Epithelial cell of esophagus (primary cell): ENCODE results near the gene CD1E.
"Not testable (repeated sequence)": the region's sequence is repeated elsewhere in the genome, so short reads cannot be mapped to it uniquely, and the experiment has no call there.

Experiments
- DNase-seq: peaks from one replicate; pipeline ENCODE4 v3.0.0; 2010; ENCODE audit warnings: low read depth
- H3K4me3 ChIP-seq: 2 replicates; pipeline ENCODE4 v1.5.1; 2011; ENCODE audit warnings: mild to moderate bottlenecking, low read length, control low read depth
- TF ChIP-seq, protein P1 (sequence below): IDR thresholded peaks from 2 replicates; pipeline ENCODE4 v1.5.1; 2011; ENCODE audit warnings: low read depth, mild to moderate bottlenecking, low read length, control low read depth, inconsistent platforms; ENCODE audit not compliant: insufficient read depth; ENCODE audit errors: missing control alignments

CD1E gene

GRCh38 chr1:158334526-158335212 lies 19.0 kb upstream of the CD1E start:
- H3K4me3 ChIP-seq, result no peak overlapping the region
- TF ChIP-seq, protein P1, sequence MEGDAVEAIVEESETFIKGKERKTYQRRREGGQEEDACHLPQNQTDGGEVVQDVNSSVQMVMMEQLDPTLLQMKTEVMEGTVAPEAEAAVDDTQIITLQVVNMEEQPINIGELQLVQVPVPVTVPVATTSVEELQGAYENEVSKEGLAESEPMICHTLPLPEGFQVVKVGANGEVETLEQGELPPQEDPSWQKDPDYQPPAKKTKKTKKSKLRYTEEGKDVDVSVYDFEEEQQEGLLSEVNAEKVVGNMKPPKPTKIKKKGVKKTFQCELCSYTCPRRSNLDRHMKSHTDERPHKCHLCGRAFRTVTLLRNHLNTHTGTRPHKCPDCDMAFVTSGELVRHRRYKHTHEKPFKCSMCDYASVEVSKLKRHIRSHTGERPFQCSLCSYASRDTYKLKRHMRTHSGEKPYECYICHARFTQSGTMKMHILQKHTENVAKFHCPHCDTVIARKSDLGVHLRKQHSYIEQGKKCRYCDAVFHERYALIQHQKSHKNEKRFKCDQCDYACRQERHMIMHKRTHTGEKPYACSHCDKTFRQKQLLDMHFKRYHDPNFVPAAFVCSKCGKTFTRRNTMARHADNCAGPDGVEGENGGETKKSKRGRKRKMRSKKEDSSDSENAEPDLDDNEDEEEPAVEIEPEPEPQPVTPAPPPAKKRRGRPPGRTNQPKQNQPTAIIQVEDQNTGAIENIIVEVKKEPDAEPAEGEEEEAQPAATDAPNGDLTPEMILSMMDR, result no peak
- no peak for DNase-seq

DNA sequence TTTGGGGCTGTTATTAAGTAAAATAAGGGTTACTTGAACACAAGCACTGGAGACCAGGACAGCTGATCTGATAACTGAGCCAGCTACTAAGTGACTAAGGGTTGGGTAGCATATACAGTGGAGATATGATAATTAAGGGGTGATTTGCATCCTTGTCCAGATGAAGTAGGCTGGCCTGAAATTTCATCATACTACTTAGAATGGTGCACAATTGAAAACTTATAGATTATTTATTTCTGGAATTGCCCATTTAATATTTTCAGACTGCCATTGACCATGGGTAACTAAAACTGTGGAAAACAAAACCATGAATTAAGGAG lies 18.5 kb upstream of the CD1E start:
- no peak overlapping the region for H3K4me3 ChIP-seq
- no peak for DNase-seq
- TF ChIP-seq, protein P1, result no peak

DNA sequence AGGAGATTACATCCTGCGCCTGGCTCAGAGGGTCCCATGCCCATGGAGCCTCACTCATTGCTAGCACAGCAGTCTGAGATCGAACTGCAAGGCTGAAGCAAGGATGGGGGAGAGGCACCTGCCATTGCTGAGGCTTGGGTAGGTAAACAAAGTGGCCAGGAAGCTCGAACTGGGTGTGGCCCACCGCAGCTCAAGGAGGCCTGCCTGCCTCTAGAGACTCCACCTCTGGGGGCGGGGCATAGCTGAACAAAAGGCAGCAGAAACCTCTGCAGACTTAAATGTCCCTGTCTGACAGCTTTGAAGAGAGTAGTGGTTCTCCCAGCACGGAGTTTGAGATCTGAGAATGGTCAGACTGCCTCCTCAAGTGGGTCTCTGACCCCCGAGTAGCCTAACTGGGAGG lies 17.3 kb upstream of the CD1E start:
- H3K4me3 ChIP-seq, DNase-seq: not testable (repeated sequence)

GRCh38 chr1:158348946-158349345 lies 4.7 kb upstream of the CD1E start:
- H3K4me3 ChIP-seq, DNase-seq: not testable (repeated sequence)

DNA sequence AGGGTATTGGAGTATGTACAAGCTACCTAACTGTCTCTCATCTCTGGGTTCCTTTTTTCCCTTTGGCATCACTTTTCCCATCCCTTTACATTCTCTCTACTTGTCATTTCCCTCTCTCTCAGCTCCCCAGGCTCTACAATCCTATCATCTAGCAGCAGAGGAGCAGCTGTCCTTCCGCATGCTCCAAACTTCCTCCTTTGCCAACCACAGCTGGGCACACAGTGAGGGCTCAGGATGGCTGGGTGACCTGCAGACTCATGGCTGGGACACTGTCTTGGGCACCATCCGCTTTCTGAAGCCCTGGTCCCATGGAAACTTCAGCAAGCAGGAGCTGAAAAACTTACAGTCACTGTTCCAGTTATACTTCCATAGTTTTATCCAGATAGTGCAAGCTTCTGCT lies 561 bp downstream of the CD1E start:
- H3K4me3 ChIP-seq, result no peak overlapping the region

GRCh38 chr1:158355773-158356285 lies 2.1 kb downstream of the CD1E start:
- H3K4me3 ChIP-seq, result no peak overlapping the region
- DNase-seq, result no peak
- TF ChIP-seq, protein P1, result no peak

More for the DNA sequence above, 561 bp downstream of the CD1E start:
- TF ChIP-seq, protein P1, result no peak
- no peak for DNase-seq

- TF ChIP-seq, protein P1, result no peak
- DNase-seq, result no peak
- H3K4me3 ChIP-seq, result no peak overlapping the region
Observed at GRCh38 chr1:158356616-158357015, 2.9 kb downstream of the CD1E start.

DNA sequence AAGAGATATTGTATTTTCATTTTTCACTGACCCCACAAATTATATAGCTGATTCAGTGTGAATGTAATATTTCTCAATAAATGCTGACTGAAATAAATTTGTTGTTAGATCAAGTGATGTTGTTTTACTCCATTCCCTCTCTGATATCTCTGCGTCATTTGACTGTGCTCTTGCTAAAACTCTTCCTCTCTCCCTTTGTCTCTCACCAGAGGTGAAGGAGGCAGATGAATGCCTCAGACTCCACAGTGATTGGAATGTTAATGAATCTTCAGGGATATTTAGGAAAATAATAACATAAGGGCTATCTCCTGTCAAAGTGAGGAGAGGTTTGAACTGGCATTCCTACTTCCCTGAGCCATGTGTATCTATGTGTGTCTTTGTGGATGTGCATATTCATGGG lies 3.7 kb downstream of the CD1E start:
- TF ChIP-seq, protein P1, result no peak
- no peak for DNase-seq
- no peak overlapping the region for H3K4me3 ChIP-seq
